GM23248 (cell line): ENCODE measurements around the gene USP34.

ENCODE experiments used
- EZH2 ChIP-seq: fragments of 200-600 bp; sonication (generic); IDR thresholded peaks from 2 replicates; pipeline ENCODE4 v1.6.1; 2018; ENCODE audit warnings: antibody characterized with exemption, mild to moderate bottlenecking; ENCODE audit not compliant: insufficient read depth, poor library complexity, severe bottlenecking
- EZH2phosphoT487 ChIP-seq: fragments of 200-600 bp; sonication (generic); IDR thresholded peaks from 2 replicates; pipeline ENCODE4 v1.6.1; 2018; ENCODE audit warnings: antibody characterized with exemption, moderate library complexity, mild to moderate bottlenecking, low read depth; ENCODE audit not compliant: insufficient read depth

GRCh38 chr2:61218076-61218816 is 252.6 kb downstream of the USP34 start:
- TF ChIP-seq EZH2phosphoT487 (no peak), EZH2 (no peak)
